GM23338 (cell line): ENCODE measurements around the gene ADIPOQ. TPM values are rescaled to one million over a fixed set of nuclear protein-coding genes. Genes with fewer than 3 reads are reported as not detected.

Experiments
- ATAC-seq: fragments of 200-7000 bp; cut with Tn5 transposase; 3 replicates; pipeline ENCODE4 v1.9.1; 2020
- DNase-seq: peaks from one replicate; pipeline ENCODE4 v3.0.0-alpha.2; 2015; ENCODE audit warnings: low spot score
- H2AFZ ChIP-seq: fragments of 200-600 bp; sonication (generic); 2 replicates; pipeline ENCODE4 v1.8.0; 2016; ENCODE audit warnings: antibody characterized with exemption, mild to moderate bottlenecking, moderate library complexity
- H3F3A ChIP-seq: fragments of 200-600 bp; sonication (generic); replicated peaks from 2 replicates; pipeline ENCODE4 v1.8.0; 2017; ENCODE audit warnings: antibody characterized with exemption, mixed run types, low read depth
- H3K27ac ChIP-seq: fragments of 200-600 bp; sonication (generic); 2 replicates; pipeline ENCODE4 v1.6.1; 2016; ENCODE audit warnings: low read depth
- H3K27me3 ChIP-seq: fragments of 200-600 bp; sonication (generic); 2 replicates; pipeline ENCODE4 v1.8.0; 2016; ENCODE audit warnings: mild to moderate bottlenecking, mixed run types, moderate library complexity; ENCODE audit not compliant: insufficient read depth
- H3K36me3 ChIP-seq: fragments of 200-600 bp; sonication (generic); 2 replicates; pipeline ENCODE4 v1.8.0; 2016; ENCODE audit warnings: mild to moderate bottlenecking; ENCODE audit not compliant: insufficient read depth
- H3K4me1 ChIP-seq: fragments of 200-600 bp; sonication (generic); 2 replicates; pipeline ENCODE4 v1.8.0; 2016; ENCODE audit warnings: mild to moderate bottlenecking, moderate library complexity; ENCODE audit not compliant: insufficient read depth
- H3K4me2 ChIP-seq: fragments of 200-600 bp; sonication (generic); 2 replicates; pipeline ENCODE4 v1.7.1; 2017; ENCODE audit warnings: mixed run types
- H3K4me3 ChIP-seq: fragments of 200-600 bp; sonication (generic); 2 replicates; pipeline ENCODE4 v1.6.1; 2016; ENCODE audit warnings: mixed run types
- H3K79me2 ChIP-seq: fragments of 200-600 bp; sonication (generic); replicated peaks from 2 replicates; pipeline ENCODE4 v1.8.0; 2017; ENCODE audit warnings: mild to moderate bottlenecking; ENCODE audit not compliant: insufficient read depth
- H3K9me2 ChIP-seq: fragments of 200-600 bp; sonication (generic); 2 replicates; pipeline ENCODE4 v1.8.0; 2017; ENCODE audit not compliant: insufficient read depth
- H4K20me1 ChIP-seq: fragments of 200-600 bp; sonication (generic); replicated peaks from 2 replicates; pipeline ENCODE4 v1.8.0; 2017; ENCODE audit warnings: mild to moderate bottlenecking; ENCODE audit not compliant: insufficient read depth
- H3K27ac Mint-ChIP-seq: 2 replicates; pipeline ENCODE4 v1.8.0; 2020; ENCODE audit warnings: inconsistent platforms, mild to moderate bottlenecking, moderate library complexity, mixed read lengths
- H3K27me3 Mint-ChIP-seq: 3 replicates; pipeline ENCODE4 v1.8.0; 2022; ENCODE audit warnings: low read depth, mild to moderate bottlenecking, moderate library complexity, mixed read lengths, inconsistent platforms; ENCODE audit not compliant: insufficient read depth, poor library complexity
- H3K36me3 Mint-ChIP-seq: 3 replicates; pipeline ENCODE4 v1.8.0; 2021; ENCODE audit warnings: low read depth, mild to moderate bottlenecking, inconsistent platforms, moderate library complexity, mixed read lengths
- H3K4me1 Mint-ChIP-seq: 3 replicates; pipeline ENCODE4 v1.8.0; 2020; ENCODE audit warnings: mild to moderate bottlenecking, inconsistent platforms, mixed read lengths
- H3K4me3 Mint-ChIP-seq: 3 replicates; pipeline ENCODE4 v1.8.0; 2021; ENCODE audit warnings: moderate library complexity, mild to moderate bottlenecking, inconsistent platforms, mixed read lengths
- H3K9me3 Mint-ChIP-seq: 3 replicates; pipeline ENCODE4 v1.8.0; 2020; ENCODE audit warnings: moderate library complexity, mild to moderate bottlenecking, inconsistent platforms, mixed read lengths
- CREB1 ChIP-seq: fragments of 250-450 bp; sonication (Bioruptor Pico); IDR thresholded peaks from 2 replicates; pipeline ENCODE4 v1.5.0; 2020; ENCODE audit warnings: low read depth, mild to moderate bottlenecking, moderate library complexity
- EZH2 ChIP-seq: fragments of 200-600 bp; sonication (generic); IDR thresholded peaks from one replicate; pipeline ENCODE4 v1.8.0; 2017; ENCODE audit warnings: antibody characterized with exemption, mild to moderate bottlenecking, low read depth; ENCODE audit not compliant: unreplicated experiment
- EZH2phosphoT487 ChIP-seq: fragments of 200-600 bp; sonication (generic); IDR thresholded peaks from one replicate; pipeline ENCODE4 v1.8.1; 2018; ENCODE audit warnings: antibody characterized with exemption; ENCODE audit not compliant: unreplicated experiment
- JUNB ChIP-seq: IDR thresholded peaks from one replicate; pipeline ENCODE4 v1.6.1; 2016; ENCODE audit warnings: antibody characterized with exemption; ENCODE audit not compliant: unreplicated experiment
- NANOG ChIP-seq: IDR thresholded peaks from 2 replicates; pipeline ENCODE4 v1.6.1; 2016; ENCODE audit warnings: antibody characterized with exemption, borderline replicate concordance
- POLR2AphosphoS5 ChIP-seq: IDR thresholded peaks from 2 replicates; pipeline ENCODE4 v1.6.1; 2016; ENCODE audit warnings: antibody characterized with exemption, low read depth
- STAT1 ChIP-seq: IDR thresholded peaks from one replicate; pipeline ENCODE4 v1.6.1; 2016; ENCODE audit warnings: antibody characterized with exemption; ENCODE audit not compliant: unreplicated experiment
- ZNF114 ChIP-seq: fragments of 250-450 bp; sonication (Bioruptor Pico); IDR thresholded peaks from 2 replicates; pipeline ENCODE4 v1.5.0; 2020; ENCODE audit warnings: mild to moderate bottlenecking, moderate library complexity
- ZNF331 ChIP-seq: fragments of 250-450 bp; sonication (Bioruptor Pico); IDR thresholded peaks from 2 replicates; pipeline ENCODE4 v1.5.0; 2020; ENCODE audit warnings: low read depth, mild to moderate bottlenecking, moderate library complexity
- polyA plus RNA-seq: library from polyadenylated mRNA; unstranded; fragments of >200 nt; fragmentation: Nextera tagmentation; extraction: Ambion mirVana; gene quantifications from 2 replicates; pipeline ENCODE4 v1.2.1, GENCODE V29; 2016
- total RNA-seq: library from RNA; depleted of rRNA; stranded (reverse); fragments of >200 nt; shearing (Covaris generic); gene quantifications from 2 replicates; pipeline ENCODE4 v1.2.3, GENCODE V29; 2014
- TF ChIP-seq, protein P1 (sequence below): IDR thresholded peaks from 2 replicates; pipeline ENCODE4 v1.6.1; 2016; ENCODE audit warnings: antibody characterized with exemption
- TF ChIP-seq, protein P2 (sequence below): fragments of 250-450 bp; sonication (Bioruptor Pico); IDR thresholded peaks from 2 replicates; pipeline ENCODE4 v1.5.0; 2020; ENCODE audit warnings: mild to moderate bottlenecking, moderate library complexity
- TF ChIP-seq, protein P3 (sequence below), 2 experiments: fragments of 200-600 bp in 1 of 2; sonication (generic) in 1 of 2; conservative IDR thresholded peaks; 2 replicates each; pipeline versions ENCODE4 v1.5.1 to v1.6.1; 2016 to 2017; ENCODE audit warnings: antibody characterized with exemption in 2 of 2, low read depth in 2 of 2, mild to moderate bottlenecking in 2 of 2, moderate library complexity in 1 of 2
- TF ChIP-seq, protein P4 (sequence below): IDR thresholded peaks from one replicate; pipeline ENCODE4 v1.6.1; 2018; ENCODE audit warnings: antibody characterized with exemption; ENCODE audit not compliant: unreplicated experiment

ADIPOQ gene
- total and polyA plus RNA-seq, 2 experiments from 2014 or later: not detected

DNA sequence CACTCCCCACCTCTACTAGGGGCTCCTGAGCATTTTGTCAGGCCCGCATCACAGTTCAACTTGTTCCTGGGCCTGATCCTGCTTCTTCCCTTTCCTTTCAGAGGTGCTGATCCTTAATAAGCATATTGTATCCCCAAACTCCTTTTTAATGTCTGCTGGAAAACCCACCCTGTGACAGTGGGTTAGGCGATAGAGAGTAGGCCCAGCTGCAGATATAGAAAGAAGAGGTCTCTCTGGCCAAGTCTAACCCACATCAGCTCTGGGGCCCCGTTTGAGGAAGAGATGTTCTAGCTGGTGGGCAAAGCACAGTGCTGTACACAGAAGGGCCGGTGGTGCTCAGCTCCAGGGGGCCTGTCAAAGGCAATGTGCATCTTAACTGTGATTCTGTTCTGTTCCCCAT lies 53.5 kb downstream of the ADIPOQ start:
- Mint-ChIP-seq H3K27ac (no peak overlapping the region), H3K27me3 (peaks cover 8% of the 10 kb centered on the region), H3K4me3 (no peak overlapping the region), H3K9me3 (peaks cover 26% of the 10 kb centered on the region), H3K36me3 (peaks cover 20% of the 10 kb centered on the region), H3K4me1 (peaks cover 32% of the 10 kb centered on the region)
- Histone ChIP-seq H3K4me2 (no peak overlapping the region), H3K27ac (no peak overlapping the region), H3K4me3 (no peak overlapping the region), H3K27me3 (no peaks in the 10 kb centered on the region), H3K36me3 (no peaks in the 10 kb centered on the region), H3K4me1 (peaks cover 41% of the 10 kb centered on the region), H3F3A (peaks cover 10% of the 10 kb centered on the region; the same call in 1 of the 2 replicates), H2AFZ (no peak overlapping the region), H3K79me2 (no peaks in the 10 kb centered on the region), H4K20me1 (no peaks in the 10 kb centered on the region), H3K9me2 (peaks cover 2% of the 10 kb centered on the region; the same call in 1 of the 2 replicates)
- ATAC-seq (no peak), DNase-seq (no peak)
- TF ChIP-seq, protein P1, sequence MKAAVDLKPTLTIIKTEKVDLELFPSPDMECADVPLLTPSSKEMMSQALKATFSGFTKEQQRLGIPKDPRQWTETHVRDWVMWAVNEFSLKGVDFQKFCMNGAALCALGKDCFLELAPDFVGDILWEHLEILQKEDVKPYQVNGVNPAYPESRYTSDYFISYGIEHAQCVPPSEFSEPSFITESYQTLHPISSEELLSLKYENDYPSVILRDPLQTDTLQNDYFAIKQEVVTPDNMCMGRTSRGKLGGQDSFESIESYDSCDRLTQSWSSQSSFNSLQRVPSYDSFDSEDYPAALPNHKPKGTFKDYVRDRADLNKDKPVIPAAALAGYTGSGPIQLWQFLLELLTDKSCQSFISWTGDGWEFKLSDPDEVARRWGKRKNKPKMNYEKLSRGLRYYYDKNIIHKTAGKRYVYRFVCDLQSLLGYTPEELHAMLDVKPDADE: no peak
- no peak for TF ChIP-seq ZNF331 (CRISPR knock-in tag)
- TF ChIP-seq STAT1: no peak
- TF ChIP-seq JUNB: no peak
- no peak for TF ChIP-seq NANOG
- no peak for TF ChIP-seq CREB1 (CRISPR knock-in tag)
- TF ChIP-seq POLR2AphosphoS5: no peak
- TF ChIP-seq, protein P2, sequence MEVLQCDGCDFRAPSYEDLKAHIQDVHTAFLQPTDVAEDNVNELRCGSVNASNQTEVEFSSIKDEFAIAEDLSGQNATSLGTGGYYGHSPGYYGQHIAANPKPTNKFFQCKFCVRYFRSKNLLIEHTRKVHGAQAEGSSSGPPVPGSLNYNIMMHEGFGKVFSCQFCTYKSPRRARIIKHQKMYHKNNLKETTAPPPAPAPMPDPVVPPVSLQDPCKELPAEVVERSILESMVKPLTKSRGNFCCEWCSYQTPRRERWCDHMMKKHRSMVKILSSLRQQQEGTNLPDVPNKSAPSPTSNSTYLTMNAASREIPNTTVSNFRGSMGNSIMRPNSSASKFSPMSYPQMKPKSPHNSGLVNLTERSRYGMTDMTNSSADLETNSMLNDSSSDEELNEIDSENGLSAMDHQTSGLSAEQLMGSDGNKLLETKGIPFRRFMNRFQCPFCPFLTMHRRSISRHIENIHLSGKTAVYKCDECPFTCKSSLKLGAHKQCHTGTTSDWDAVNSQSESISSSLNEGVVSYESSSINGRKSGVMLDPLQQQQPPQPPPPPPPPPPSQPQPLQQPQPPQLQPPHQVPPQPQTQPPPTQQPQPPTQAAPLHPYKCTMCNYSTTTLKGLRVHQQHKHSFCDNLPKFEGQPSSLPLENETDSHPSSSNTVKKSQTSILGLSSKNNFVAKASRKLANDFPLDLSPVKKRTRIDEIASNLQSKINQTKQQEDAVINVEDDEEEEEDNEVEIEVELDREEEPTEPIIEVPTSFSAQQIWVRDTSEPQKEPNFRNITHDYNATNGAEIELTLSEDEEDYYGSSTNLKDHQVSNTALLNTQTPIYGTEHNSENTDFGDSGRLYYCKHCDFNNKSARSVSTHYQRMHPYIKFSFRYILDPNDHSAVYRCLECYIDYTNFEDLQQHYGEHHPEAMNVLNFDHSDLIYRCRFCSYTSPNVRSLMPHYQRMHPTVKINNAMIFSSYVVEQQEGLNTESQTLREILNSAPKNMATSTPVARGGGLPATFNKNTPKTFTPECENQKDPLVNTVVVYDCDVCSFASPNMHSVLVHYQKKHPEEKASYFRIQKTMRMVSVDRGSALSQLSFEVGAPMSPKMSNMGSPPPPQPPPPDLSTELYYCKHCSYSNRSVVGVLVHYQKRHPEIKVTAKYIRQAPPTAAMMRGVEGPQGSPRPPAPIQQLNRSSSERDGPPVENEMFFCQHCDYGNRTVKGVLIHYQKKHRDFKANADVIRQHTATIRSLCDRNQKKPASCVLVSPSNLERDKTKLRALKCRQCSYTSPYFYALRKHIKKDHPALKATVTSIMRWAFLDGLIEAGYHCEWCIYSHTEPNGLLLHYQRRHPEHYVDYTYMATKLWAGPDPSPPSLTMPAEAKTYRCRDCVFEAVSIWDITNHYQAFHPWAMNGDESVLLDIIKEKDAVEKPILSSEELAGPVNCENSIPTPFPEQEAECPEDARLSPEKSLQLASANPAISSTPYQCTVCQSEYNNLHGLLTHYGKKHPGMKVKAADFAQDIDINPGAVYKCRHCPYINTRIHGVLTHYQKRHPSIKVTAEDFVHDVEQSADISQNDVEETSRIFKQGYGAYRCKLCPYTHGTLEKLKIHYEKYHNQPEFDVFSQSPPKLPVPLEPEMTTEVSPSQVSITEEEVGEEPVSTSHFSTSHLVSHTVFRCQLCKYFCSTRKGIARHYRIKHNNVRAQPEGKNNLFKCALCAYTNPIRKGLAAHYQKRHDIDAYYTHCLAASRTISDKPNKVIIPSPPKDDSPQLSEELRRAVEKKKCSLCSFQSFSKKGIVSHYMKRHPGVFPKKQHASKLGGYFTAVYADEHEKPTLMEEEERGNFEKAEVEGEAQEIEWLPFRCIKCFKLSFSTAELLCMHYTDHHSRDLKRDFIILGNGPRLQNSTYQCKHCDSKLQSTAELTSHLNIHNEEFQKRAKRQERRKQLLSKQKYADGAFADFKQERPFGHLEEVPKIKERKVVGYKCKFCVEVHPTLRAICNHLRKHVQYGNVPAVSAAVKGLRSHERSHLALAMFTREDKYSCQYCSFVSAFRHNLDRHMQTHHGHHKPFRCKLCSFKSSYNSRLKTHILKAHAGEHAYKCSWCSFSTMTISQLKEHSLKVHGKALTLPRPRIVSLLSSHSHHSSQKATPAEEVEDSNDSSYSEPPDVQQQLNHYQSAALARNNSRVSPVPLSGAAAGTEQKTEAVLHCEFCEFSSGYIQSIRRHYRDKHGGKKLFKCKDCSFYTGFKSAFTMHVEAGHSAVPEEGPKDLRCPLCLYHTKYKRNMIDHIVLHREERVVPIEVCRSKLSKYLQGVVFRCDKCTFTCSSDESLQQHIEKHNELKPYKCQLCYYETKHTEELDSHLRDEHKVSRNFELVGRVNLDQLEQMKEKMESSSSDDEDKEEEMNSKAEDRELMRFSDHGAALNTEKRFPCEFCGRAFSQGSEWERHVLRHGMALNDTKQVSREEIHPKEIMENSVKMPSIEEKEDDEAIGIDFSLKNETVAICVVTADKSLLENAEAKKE (CRISPR knock-in tag): no peak
- TF ChIP-seq EZH2: no peak
- TF ChIP-seq, protein P3, sequence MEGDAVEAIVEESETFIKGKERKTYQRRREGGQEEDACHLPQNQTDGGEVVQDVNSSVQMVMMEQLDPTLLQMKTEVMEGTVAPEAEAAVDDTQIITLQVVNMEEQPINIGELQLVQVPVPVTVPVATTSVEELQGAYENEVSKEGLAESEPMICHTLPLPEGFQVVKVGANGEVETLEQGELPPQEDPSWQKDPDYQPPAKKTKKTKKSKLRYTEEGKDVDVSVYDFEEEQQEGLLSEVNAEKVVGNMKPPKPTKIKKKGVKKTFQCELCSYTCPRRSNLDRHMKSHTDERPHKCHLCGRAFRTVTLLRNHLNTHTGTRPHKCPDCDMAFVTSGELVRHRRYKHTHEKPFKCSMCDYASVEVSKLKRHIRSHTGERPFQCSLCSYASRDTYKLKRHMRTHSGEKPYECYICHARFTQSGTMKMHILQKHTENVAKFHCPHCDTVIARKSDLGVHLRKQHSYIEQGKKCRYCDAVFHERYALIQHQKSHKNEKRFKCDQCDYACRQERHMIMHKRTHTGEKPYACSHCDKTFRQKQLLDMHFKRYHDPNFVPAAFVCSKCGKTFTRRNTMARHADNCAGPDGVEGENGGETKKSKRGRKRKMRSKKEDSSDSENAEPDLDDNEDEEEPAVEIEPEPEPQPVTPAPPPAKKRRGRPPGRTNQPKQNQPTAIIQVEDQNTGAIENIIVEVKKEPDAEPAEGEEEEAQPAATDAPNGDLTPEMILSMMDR (conservative IDR thresholded peaks at IDR 0.05; ENCODE audit: low read depth in 2 of 2): no peak
- no peak for TF ChIP-seq EZH2phosphoT487
- TF ChIP-seq ZNF114: no peak
- TF ChIP-seq, protein P4, sequence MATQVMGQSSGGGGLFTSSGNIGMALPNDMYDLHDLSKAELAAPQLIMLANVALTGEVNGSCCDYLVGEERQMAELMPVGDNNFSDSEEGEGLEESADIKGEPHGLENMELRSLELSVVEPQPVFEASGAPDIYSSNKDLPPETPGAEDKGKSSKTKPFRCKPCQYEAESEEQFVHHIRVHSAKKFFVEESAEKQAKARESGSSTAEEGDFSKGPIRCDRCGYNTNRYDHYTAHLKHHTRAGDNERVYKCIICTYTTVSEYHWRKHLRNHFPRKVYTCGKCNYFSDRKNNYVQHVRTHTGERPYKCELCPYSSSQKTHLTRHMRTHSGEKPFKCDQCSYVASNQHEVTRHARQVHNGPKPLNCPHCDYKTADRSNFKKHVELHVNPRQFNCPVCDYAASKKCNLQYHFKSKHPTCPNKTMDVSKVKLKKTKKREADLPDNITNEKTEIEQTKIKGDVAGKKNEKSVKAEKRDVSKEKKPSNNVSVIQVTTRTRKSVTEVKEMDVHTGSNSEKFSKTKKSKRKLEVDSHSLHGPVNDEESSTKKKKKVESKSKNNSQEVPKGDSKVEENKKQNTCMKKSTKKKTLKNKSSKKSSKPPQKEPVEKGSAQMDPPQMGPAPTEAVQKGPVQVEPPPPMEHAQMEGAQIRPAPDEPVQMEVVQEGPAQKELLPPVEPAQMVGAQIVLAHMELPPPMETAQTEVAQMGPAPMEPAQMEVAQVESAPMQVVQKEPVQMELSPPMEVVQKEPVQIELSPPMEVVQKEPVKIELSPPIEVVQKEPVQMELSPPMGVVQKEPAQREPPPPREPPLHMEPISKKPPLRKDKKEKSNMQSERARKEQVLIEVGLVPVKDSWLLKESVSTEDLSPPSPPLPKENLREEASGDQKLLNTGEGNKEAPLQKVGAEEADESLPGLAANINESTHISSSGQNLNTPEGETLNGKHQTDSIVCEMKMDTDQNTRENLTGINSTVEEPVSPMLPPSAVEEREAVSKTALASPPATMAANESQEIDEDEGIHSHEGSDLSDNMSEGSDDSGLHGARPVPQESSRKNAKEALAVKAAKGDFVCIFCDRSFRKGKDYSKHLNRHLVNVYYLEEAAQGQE: no peak
